H1 (cell line): ENCODE results near the gene KCNC1. TPM values are rescaled to one million over a fixed set of nuclear protein-coding genes. Genes with fewer than 3 reads are reported as not detected.

Source experiments
- CTCF ChIA-PET: fragments of 300-600 bp; sonication (Branson Sonifier 250); formaldehyde crosslinking; loops from one replicate; lab custom pipeline; 2021; ENCODE audit not compliant: partially characterized antibody; lab: Charles Lee
- POLR2A ChIA-PET: fragments of 300-600 bp; sonication (Branson Sonifier 250); formaldehyde crosslinking; loops from one replicate; lab custom pipeline; 2021; ENCODE audit warnings: inconsistent platforms; ENCODE audit not compliant: partially characterized antibody; lab: Charles Lee
- DNase-seq, 2 experiments: peaks; one replicate each; pipeline versions ENCODE4 v3.0.0 to v3.0.0-alpha.2; 2010 to 2022; ENCODE audit warnings: low spot score in 2 of 2, low read depth in 1 of 2, mixed read lengths in 1 of 2
- FAIRE-seq: peaks from 2 replicates; lab custom pipeline; 2011; peaks lifted over from hg19 to GRCh38; lab: Jason Lieb, UNC
- H2AFZ ChIP-seq: 2 replicates; pipeline ENCODE4 v1.8.1; 2012; ENCODE audit warnings: low read length, inconsistent platforms
- H2AK5ac ChIP-seq: 2 replicates; pipeline ENCODE4 v1.6.1; 2013; ENCODE audit warnings: low read depth, low read length
- H2BK120ac ChIP-seq: replicated peaks from 2 replicates; pipeline ENCODE3; 2013; ENCODE audit warnings: low read depth, low read length, inconsistent platforms
- H2BK12ac ChIP-seq: 2 replicates; pipeline ENCODE4 v1.6.1; 2013; ENCODE audit warnings: low read depth, low read length
- H2BK15ac ChIP-seq: 2 replicates; pipeline ENCODE4 v1.6.1; 2013; ENCODE audit warnings: low read length
- H2BK20ac ChIP-seq: 2 replicates; pipeline ENCODE4 v1.6.1; 2013; ENCODE audit warnings: low read length
- H2BK5ac ChIP-seq: 2 replicates; pipeline ENCODE4 v1.6.1; 2013; ENCODE audit warnings: low read depth, low read length
- H3K14ac ChIP-seq: 2 replicates; pipeline ENCODE4 v1.6.1; 2013; ENCODE audit warnings: inconsistent platforms; ENCODE audit not compliant: insufficient read length
- H3K18ac ChIP-seq: 2 replicates; pipeline ENCODE4 v1.6.1; 2013; ENCODE audit warnings: low read length; ENCODE audit errors: extremely low read depth
- H3K23ac ChIP-seq: 2 replicates; pipeline ENCODE4 v1.6.1; 2013; ENCODE audit warnings: inconsistent platforms; ENCODE audit not compliant: insufficient read length
- H3K23me2 ChIP-seq: 2 replicates; pipeline ENCODE4 v1.6.1; 2013; ENCODE audit warnings: low read depth, low read length
- H3K27ac ChIP-seq: 2 replicates; pipeline ENCODE4 v1.6.1; 2011; ENCODE audit warnings: low read depth, low read length, inconsistent platforms
- H3K27me3 ChIP-seq, 4 experiments: replicated peaks in 1 of 4; 1 replicate in 1 of 4; 2 replicates in 3 of 4; pipeline versions ENCODE4 v1.6.1 to v1.8.1; 2011 to 2013; ENCODE audit warnings: low read length in 3 of 4, mild to moderate bottlenecking in 3 of 4, inconsistent platforms in 2 of 4, mixed read lengths in 2 of 4, moderate library complexity in 1 of 4; ENCODE audit not compliant: control insufficient read depth in 3 of 4, insufficient read depth in 3 of 4; ENCODE audit errors: extremely low read depth in 1 of 4
- H3K36me3 ChIP-seq, 4 experiments: 2 replicates each; pipeline versions ENCODE4 v1.6.1 to v1.8.1; 2011 to 2013; ENCODE audit warnings: mild to moderate bottlenecking in 4 of 4, low read length in 3 of 4, moderate library complexity in 2 of 4, control low read depth in 1 of 4, inconsistent platforms in 1 of 4; ENCODE audit not compliant: insufficient read depth in 4 of 4, control insufficient read depth in 2 of 4
- H3K4ac ChIP-seq: replicated peaks from 2 replicates; pipeline ENCODE3; 2013; ENCODE audit warnings: low read length, low read depth, mixed read lengths, inconsistent platforms; ENCODE audit not compliant: insufficient read length
- H3K4me1 ChIP-seq, 4 experiments: replicated peaks in 1 of 4; 1 replicate in 1 of 4; 2 replicates in 3 of 4; pipeline versions ENCODE4 v1.6.1 to v1.8.1; 2011 to 2013; ENCODE audit warnings: low read length in 3 of 4, inconsistent platforms in 2 of 4, mixed read lengths in 1 of 4; ENCODE audit not compliant: insufficient read depth in 4 of 4, control insufficient read depth in 3 of 4
- H3K4me2 ChIP-seq, 2 experiments: 2 replicates each; pipeline versions ENCODE4 v1.6.1 to v1.8.1; 2011 to 2013; ENCODE audit warnings: low read depth in 2 of 2, low read length in 2 of 2, control low read depth in 1 of 2, inconsistent platforms in 1 of 2, mild to moderate bottlenecking in 1 of 2; ENCODE audit not compliant: insufficient read depth in 1 of 2
- H3K4me3 ChIP-seq, 4 experiments: fragments of 200-600, 300-600 bp in 1 of 4; sonication (generic), shearing (Covaris generic), sonication (Bioruptor Twin) in 1 of 4; 2 replicates each; pipeline versions ENCODE4 v1.5.1 to v1.8.1; 2011 to 2016; ENCODE audit warnings: low read length in 4 of 4, low read depth in 3 of 4, control low read depth in 2 of 4, inconsistent platforms in 2 of 4, mild to moderate bottlenecking in 2 of 4, mixed read lengths in 1 of 4, moderate library complexity in 1 of 4; ENCODE audit not compliant: insufficient read depth in 2 of 4; ENCODE audit errors: extremely low read depth in 1 of 4
- H3K56ac ChIP-seq: replicated peaks from 2 replicates; pipeline ENCODE3; 2013; ENCODE audit warnings: low read depth, mild to moderate bottlenecking, mixed read lengths, low read length, inconsistent platforms; ENCODE audit not compliant: insufficient read length
- H3K79me1 ChIP-seq: 2 replicates; pipeline ENCODE4 v1.6.1; 2013; ENCODE audit warnings: low read depth, low read length, control low read depth
- H3K79me2 ChIP-seq, 2 experiments: 2 replicates each; pipeline versions ENCODE4 v1.6.1 to v1.8.1; 2012 to 2013; ENCODE audit warnings: low read length in 2 of 2, mild to moderate bottlenecking in 2 of 2, inconsistent platforms in 1 of 2; ENCODE audit not compliant: insufficient read depth in 2 of 2, control insufficient read depth in 1 of 2
- H3K9ac ChIP-seq, 4 experiments: replicated peaks in 1 of 4; 1 replicate in 1 of 4; 2 replicates in 3 of 4; pipeline versions ENCODE4 v1.6.1 to v1.8.1; 2011 to 2013; ENCODE audit warnings: low read depth in 3 of 4, low read length in 3 of 4, control low read depth in 2 of 4, mild to moderate bottlenecking in 2 of 4, moderate library complexity in 2 of 4, inconsistent platforms in 1 of 4; ENCODE audit errors: extremely low read depth in 1 of 4
- H3K9me3 ChIP-seq, 2 experiments: 2 replicates each; pipeline versions ENCODE4 v1.6.1 to v1.8.1; 2012 to 2013; ENCODE audit warnings: mild to moderate bottlenecking in 2 of 2, moderate library complexity in 2 of 2, control low read depth in 1 of 2, inconsistent platforms in 1 of 2, low read depth in 1 of 2, low read length in 1 of 2, mixed read lengths in 1 of 2; ENCODE audit not compliant: insufficient read depth in 2 of 2
- H4K20me1 ChIP-seq, 2 experiments: replicated peaks in 1 of 2; 2 replicates each; pipeline versions ENCODE3 to v1.8.1; 2011 to 2013; ENCODE audit warnings: inconsistent platforms in 2 of 2, low read length in 2 of 2, mild to moderate bottlenecking in 1 of 2; ENCODE audit not compliant: insufficient read depth in 2 of 2, control insufficient read depth in 1 of 2
- H4K5ac ChIP-seq: 2 replicates; pipeline ENCODE4 v1.6.1; 2013; ENCODE audit warnings: low read length, low read depth, mixed read lengths, inconsistent platforms; ENCODE audit not compliant: insufficient read length
- H4K8ac ChIP-seq: 2 replicates; pipeline ENCODE4 v1.8.0; 2013; ENCODE audit warnings: mild to moderate bottlenecking, moderate library complexity, low read length, inconsistent platforms; ENCODE audit not compliant: insufficient read depth; ENCODE audit errors: extremely low read depth
- H4K91ac ChIP-seq: replicated peaks from 2 replicates; pipeline ENCODE3; 2013; ENCODE audit warnings: low read length, mixed read lengths, inconsistent platforms; ENCODE audit not compliant: insufficient read length
- CHD2 ChIP-seq: IDR thresholded peaks from 2 replicates; pipeline ENCODE4 v1.6.1; 2012; ENCODE audit warnings: low read length, improper control_type of control experiment
- GTF2F1 ChIP-seq: IDR thresholded peaks from 2 replicates; pipeline ENCODE4 v1.6.1; 2012; ENCODE audit warnings: low read depth, low read length, improper control_type of control experiment, borderline replicate concordance
- HDAC2 ChIP-seq, 2 experiments: fragments of 300-600 bp in 1 of 2; sonication (generic) in 1 of 2; IDR thresholded peaks; 2 replicates each; pipeline ENCODE4 v1.6.1; 2011 to 2012; ENCODE audit warnings: low read depth in 2 of 2, low read length in 2 of 2, mild to moderate bottlenecking in 2 of 2, moderate library complexity in 2 of 2, borderline replicate concordance in 1 of 2, inconsistent platforms in 1 of 2
- HDAC6 ChIP-seq: IDR thresholded peaks from one replicate; pipeline ENCODE4 v1.7.1; 2012; ENCODE audit warnings: low read depth, mild to moderate bottlenecking, inconsistent platforms, low read length, moderate library complexity
- JUND ChIP-seq: IDR thresholded peaks from 2 replicates; pipeline ENCODE4 v1.6.1; 2011; ENCODE audit warnings: mild to moderate bottlenecking, improper control_type of control experiment, low read length
- MAFK ChIP-seq: IDR thresholded peaks from 2 replicates; pipeline ENCODE4 v1.6.1; 2012; ENCODE audit warnings: low read depth, mild to moderate bottlenecking, improper control_type of control experiment, low read length
- SIRT6 ChIP-seq: IDR thresholded peaks from one replicate; pipeline ENCODE4 v1.7.1; 2012; ENCODE audit warnings: low read length, inconsistent platforms
- SP1 ChIP-seq: IDR thresholded peaks from 2 replicates; pipeline ENCODE4 v1.6.1; 2011; ENCODE audit warnings: low read depth, low read length
- SP2 ChIP-seq: IDR thresholded peaks from 2 replicates; pipeline ENCODE4 v1.6.1; 2012; ENCODE audit warnings: mild to moderate bottlenecking, low read length, inconsistent platforms
- TBP ChIP-seq: IDR thresholded peaks from 2 replicates; pipeline ENCODE4 v1.6.1; 2011; ENCODE audit warnings: low read depth, low read length, improper control_type of control experiment
- YY1 ChIP-seq: IDR thresholded peaks from 2 replicates; pipeline ENCODE4 v1.6.1; 2011; ENCODE audit warnings: low read depth, mild to moderate bottlenecking, low read length
- ZNF274 ChIP-seq: IDR thresholded peaks from 2 replicates; pipeline ENCODE4 v1.7.0; 2012; ENCODE audit warnings: low read length, borderline replicate concordance; ENCODE audit errors: extremely low read depth
- WGBS, 2 experiments: shearing (Covaris generic) in 1 of 2; methylation state at CpG; one replicate each; pipeline versions ENCODE4 v1.1.6 to v1.1.7; 2013 to 2015; ENCODE audit warnings: low lambda C conversion rate in 2 of 2, mixed read lengths in 2 of 2, inconsistent platforms in 1 of 2, low coverage in 1 of 2, missing lambda C conversion rate in 1 of 2; ENCODE audit not compliant: insufficient replicate concordance in 2 of 2, insufficient coverage in 1 of 2, insufficient read length in 1 of 2; ENCODE audit errors: extremely low coverage in 1 of 2, missing lambda C conversion rate in 1 of 2; 5-methylcytosine and 5-hydroxymethylcytosine counted together
- polyA plus RNA-seq, 7 experiments: library from polyadenylated mRNA; depleted of rRNA in 3 of 7; stranded (reverse) in 5 of 7; unstranded in 2 of 7; fragments of >200 nt in 5 of 7; fragments of 200-250 nt in 2 of 7; gene quantifications; 1 replicate in 5 of 7; 2 replicates in 1 of 7; 4 replicates in 1 of 7; pipeline versions ENCODE4 v1.2.1 to v1.2.3, GENCODE V29; 2011 to 2013; ENCODE audit warnings: missing spikeins in 2 of 7, mixed read lengths in 2 of 7
- total RNA-seq: library from RNA; stranded (reverse); fragmentation: NEBNext Ultra II Directional; extraction: Animal tissue kit (Norgen Biotek cat#: 25700); gene quantifications from 2 replicates; pipeline ENCODE4 v1.2.1, GENCODE V29; 2021
- TF ChIP-seq, protein P1 (sequence below): IDR thresholded peaks from 2 replicates; pipeline ENCODE4 v1.6.1; 2011; ENCODE audit warnings: low read depth, mild to moderate bottlenecking, low read length; ENCODE audit not compliant: insufficient read depth

The KCNC1 gene
- total and polyA plus RNA-seq, 2 of the 8 experiments (the other 6 are each of a cell fraction or from before 2014, with no cell fraction given), result 0.11 to 0.26 TPM

DNA sequence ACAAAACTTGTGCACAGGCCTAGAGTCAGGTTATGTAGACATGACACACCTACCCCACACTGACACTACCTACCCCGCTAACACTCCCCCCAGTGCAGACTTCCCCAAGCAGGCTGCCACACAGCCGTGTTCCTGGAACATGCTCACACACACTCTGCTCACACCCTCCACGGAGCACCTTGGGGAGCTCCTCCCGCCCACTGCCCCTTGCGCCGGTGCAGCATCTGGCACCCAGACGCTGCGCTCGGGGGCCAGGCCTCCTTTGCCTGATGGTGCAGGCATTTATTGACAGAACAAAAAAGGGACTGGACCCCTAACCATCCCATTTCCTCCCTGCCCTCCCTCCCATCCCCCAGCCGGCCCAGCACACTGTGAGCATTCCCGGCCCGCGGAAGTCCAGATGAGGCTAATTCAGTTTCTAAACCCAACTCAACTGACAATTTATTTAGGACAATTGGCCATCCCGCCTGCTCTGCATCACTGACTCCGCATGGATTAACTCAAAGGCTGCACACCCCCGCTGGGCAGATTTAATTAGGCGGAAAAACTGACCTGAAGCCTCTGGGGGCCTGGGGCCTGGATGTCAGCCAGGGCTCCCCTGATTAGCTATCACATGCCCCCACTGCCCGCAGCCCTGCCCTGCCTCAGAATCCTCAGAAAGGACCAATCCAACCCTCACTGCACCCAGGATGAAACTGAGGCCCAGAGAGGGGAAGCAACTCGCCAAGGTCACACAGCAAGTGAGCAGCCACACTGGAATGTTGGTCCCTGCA is 30.1 kb downstream of the KCNC1 start:
- Histone ChIP-seq H2BK20ac (no peak overlapping the region), H2BK120ac (no peak overlapping the region), H3K4me1 (peaks cover 0 to 7% (median 1%) of the 10 kb centered on the region in 4 experiments; a peak in 3 of 7 replicates), H3K27me3 (no peaks in the 10 kb centered on the region), H2BK12ac (no peak overlapping the region), H3K79me2 (no peaks in the 10 kb centered on the region), H3K14ac (no peak overlapping the region), H3K36me3 (no peaks in the 10 kb centered on the region), H3K56ac (no peak overlapping the region), H3K23me2 (peaks cover 11% of the 10 kb centered on the region; the same call in 1 of the 2 replicates), H4K8ac (no peak overlapping the region), H3K4ac (no peak overlapping the region), H2BK15ac (no peak overlapping the region), H3K27ac (no peak overlapping the region), H3K9ac (no peak overlapping the region), H2BK5ac (no peak overlapping the region), H4K20me1 (peaks cover 0 to 2% of the 10 kb centered on the region in 2 experiments), H3K18ac (no peak overlapping the region), H2AFZ (no peak overlapping the region), H3K4me2 (no peak overlapping the region), H4K5ac (no peak overlapping the region), H3K9me3 (no peaks in the 10 kb centered on the region), H3K23ac (no peak overlapping the region), H4K91ac (no peak overlapping the region), H2AK5ac (no peak overlapping the region), H3K4me3 (no peak overlapping the region), H3K79me1 (no peaks in the 10 kb centered on the region)
- WGBS, 2 experiments, result 84% methylated on average over 19 of the region's 19 CpGs; no CpG with 5 or more reads in 1 of the 2 experiments
- no peak for FAIRE-seq
- POLR2A ChIA-PET, result no interaction called here
- DNase-seq, result no peak
- CTCF ChIA-PET, result interaction anchor here (0.9 to 4.1 kb wide), 8 partner anchors 13 to 217 kb away, joined by 3 to 20 read pairs (median 4); partner anchors contain the start of gene KCNC1
- no peak for TF ChIP-seq HDAC2 (IDR thresholded peaks at IDR 0.05; ENCODE audit: borderline replicate concordance in 1 of 2, low read depth in 2 of 2, low read length in 2 of 2)
- no peak for TF ChIP-seq HDAC6
- TF ChIP-seq SIRT6, result no peak
- TF ChIP-seq GTF2F1, result no peak
- TF ChIP-seq MAFK, result no peak
- TF ChIP-seq JUND, result no peak
- no peak for TF ChIP-seq ZNF274
- TF ChIP-seq TBP, result no peak
- TF ChIP-seq CHD2, result no peak
- TF ChIP-seq, protein P1, sequence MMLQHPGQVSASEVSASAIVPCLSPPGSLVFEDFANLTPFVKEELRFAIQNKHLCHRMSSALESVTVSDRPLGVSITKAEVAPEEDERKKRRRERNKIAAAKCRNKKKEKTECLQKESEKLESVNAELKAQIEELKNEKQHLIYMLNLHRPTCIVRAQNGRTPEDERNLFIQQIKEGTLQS, result no peak
- no peak for TF ChIP-seq SP1
- TF ChIP-seq YY1, result no peak
- TF ChIP-seq SP2, result no peak
